ENCODE results near the gene RSU1.

DNA sequence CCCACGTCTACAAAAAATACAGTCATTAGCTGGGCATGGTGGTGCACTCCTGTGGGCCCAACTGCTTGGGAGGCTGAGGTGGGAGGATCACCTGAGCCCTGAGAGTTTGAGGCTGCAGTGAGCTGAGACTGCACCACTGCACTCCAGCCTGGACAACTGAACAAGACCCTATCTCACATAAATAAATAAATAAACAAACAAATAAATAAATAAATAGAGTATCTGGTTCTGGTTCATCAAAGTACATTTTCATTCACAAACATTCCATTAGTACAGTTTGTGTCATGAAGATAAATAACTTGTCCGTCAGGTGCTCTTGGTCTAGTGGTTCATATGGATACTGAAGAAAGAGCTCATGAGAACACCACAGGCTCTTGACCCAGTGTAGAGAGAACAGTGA, 96.4 kb downstream of the RSU1 start:
- TF ChIP-seq, protein P1, sequence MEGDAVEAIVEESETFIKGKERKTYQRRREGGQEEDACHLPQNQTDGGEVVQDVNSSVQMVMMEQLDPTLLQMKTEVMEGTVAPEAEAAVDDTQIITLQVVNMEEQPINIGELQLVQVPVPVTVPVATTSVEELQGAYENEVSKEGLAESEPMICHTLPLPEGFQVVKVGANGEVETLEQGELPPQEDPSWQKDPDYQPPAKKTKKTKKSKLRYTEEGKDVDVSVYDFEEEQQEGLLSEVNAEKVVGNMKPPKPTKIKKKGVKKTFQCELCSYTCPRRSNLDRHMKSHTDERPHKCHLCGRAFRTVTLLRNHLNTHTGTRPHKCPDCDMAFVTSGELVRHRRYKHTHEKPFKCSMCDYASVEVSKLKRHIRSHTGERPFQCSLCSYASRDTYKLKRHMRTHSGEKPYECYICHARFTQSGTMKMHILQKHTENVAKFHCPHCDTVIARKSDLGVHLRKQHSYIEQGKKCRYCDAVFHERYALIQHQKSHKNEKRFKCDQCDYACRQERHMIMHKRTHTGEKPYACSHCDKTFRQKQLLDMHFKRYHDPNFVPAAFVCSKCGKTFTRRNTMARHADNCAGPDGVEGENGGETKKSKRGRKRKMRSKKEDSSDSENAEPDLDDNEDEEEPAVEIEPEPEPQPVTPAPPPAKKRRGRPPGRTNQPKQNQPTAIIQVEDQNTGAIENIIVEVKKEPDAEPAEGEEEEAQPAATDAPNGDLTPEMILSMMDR (IDR thresholded peaks at IDR 0.05 in 8 of 11, conservative IDR thresholded peaks at IDR 0.05 in 3 of 11): no peak
- no peak for TF ChIP-seq POLR2A (IDR thresholded peaks at IDR 0.05)

All from spleen (tissue), 7 donors.